Jurkat, Clone E6-1 (cell line): Measurements from ENCODE around the gene DSP.

Source experiments
- DNase-seq: peaks from one replicate; pipeline ENCODE4 v3.0.0-alpha.2; 2011; ENCODE audit warnings: low read depth, low spot score
- H3K4me3 ChIP-seq: 2 replicates; pipeline ENCODE4 v1.5.1; 2011; ENCODE audit warnings: mild to moderate bottlenecking, low read length, control low read depth, moderate library complexity

The DSP gene

GRCh38 chr6:7632501-7633290 lies 91.2 kb downstream of the DSP start:
- H3K4me3 ChIP-seq: no peak overlapping the region
- no peak for DNase-seq

DNA sequence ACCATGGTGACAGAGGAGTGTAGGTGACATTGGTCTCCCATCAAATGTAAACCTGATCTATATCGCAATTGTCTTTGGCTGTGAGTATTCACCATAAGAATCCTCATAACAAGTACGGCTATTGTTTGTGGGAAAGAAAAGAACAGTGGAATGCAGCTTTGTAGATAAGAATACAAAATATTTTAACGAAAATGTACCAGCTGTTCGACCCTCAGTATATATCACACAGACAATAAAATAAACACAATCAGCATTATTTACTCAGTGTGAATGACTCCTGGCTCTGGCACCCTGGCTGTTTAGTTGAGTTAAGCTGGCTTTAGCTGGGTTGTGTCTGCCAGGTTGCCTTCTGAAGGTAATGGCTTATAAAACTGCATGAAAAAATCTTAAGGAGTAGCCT lies 91.9 kb downstream of the DSP start:
- no peak for DNase-seq
- H3K4me3 ChIP-seq: no peak overlapping the region

GRCh38 chr6:7636151-7636550 lies 94.7 kb downstream of the DSP start:
- no peak for DNase-seq
- H3K4me3 ChIP-seq: no peak overlapping the region
